Measurements from ENCODE around the gene PLD1.

PLD1 gene

DNA sequence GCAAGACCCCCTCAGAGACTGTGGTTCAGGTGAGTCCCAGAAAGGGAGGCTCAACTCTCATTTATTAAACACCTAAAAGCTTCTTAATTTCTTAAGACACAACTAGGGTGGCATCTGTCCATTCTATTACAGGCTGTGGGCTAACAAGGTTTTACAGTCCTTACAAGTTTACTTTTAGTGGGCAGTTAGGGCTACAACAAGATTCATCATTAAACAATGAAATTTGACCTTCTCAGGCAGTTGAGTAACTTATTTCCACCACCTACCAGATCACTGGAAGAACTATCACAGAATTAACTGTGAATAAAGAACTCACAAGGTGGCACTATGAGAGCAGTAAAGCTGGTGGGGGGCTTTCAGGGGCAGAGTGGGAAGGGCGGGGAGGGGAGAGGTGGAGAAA lies 132.6 kb downstream of the PLD1 start:
- no peak overlapping the region for H3K4me3 ChIP-seq (ENCODE audit: low read depth, low read length)
- TF ChIP-seq CTCF (IDR thresholded peaks at IDR 0.05; ENCODE audit: low read depth, low read length) (no peak), MYC (IDR thresholded peaks at IDR 0.05; ENCODE audit: low read depth, low read length) (no peak), POLR2A (IDR thresholded peaks at IDR 0.05; ENCODE audit: extremely low read depth, insufficient read length) (no peak), MAX (IDR thresholded peaks at IDR 0.05; ENCODE audit: low read depth, low read length) (no peak)
- no peak for DNase-seq (ENCODE audit: low read depth)

DNA sequence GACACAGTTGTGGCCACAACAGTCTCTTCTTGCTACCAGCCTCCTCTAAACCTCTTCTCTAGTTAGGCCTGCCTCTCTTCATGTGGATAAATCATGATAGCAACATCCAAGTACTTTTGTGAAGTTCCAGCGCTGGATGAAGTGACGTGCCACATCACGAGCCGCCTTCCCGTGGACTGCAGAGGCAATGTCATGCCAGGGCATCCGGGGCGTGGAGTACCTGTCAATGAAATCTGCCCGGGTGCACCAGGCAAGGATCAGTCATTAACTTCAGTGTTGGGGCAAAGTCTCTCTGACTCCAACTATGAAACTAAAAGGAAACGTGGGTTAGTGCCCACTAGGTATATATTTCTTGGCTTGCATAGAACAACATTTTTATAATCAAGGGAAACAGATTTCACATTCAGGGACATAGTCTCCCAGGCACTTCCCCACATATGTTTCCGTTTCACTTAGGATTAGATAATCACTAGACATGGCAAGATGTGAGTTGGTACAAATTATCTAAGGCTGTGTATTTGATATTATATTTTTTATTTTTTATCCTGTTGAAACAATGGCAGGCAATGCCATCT lies 133.6 kb downstream of the PLD1 start:
- DNase-seq (ENCODE audit: low read depth), result no peak
- H3K4me3 ChIP-seq (ENCODE audit: low read depth, low read length), result no peak overlapping the region
- TF ChIP-seq CTCF (IDR thresholded peaks at IDR 0.05; ENCODE audit: low read depth, low read length), result no peak
- TF ChIP-seq MAX (IDR thresholded peaks at IDR 0.05; ENCODE audit: low read depth, low read length), result no peak
- TF ChIP-seq MYC (IDR thresholded peaks at IDR 0.05; ENCODE audit: low read depth, low read length), result no peak

GRCh38 chr3:171673951-171674350 lies 136.3 kb downstream of the PLD1 start:
- DNase-seq (ENCODE audit: low read depth), result no peak
- TF ChIP-seq CTCF (IDR thresholded peaks at IDR 0.05; ENCODE audit: low read depth, low read length) (no peak), MAX (IDR thresholded peaks at IDR 0.05; ENCODE audit: low read depth, low read length) (no peak), POLR2A (IDR thresholded peaks at IDR 0.05; ENCODE audit: extremely low read depth, insufficient read length) (no peak), MYC (IDR thresholded peaks at IDR 0.05; ENCODE audit: low read depth, low read length) (no peak)
- no peak overlapping the region for H3K4me3 ChIP-seq (ENCODE audit: low read depth, low read length)

GRCh38 chr3:171672538-171672937 lies 137.7 kb downstream of the PLD1 start:
- no peak for DNase-seq (ENCODE audit: low read depth)
- no peak overlapping the region for H3K4me3 ChIP-seq (ENCODE audit: low read depth, low read length)
- TF ChIP-seq CTCF (IDR thresholded peaks at IDR 0.05; ENCODE audit: low read depth, low read length) (no peak), MYC (IDR thresholded peaks at IDR 0.05; ENCODE audit: low read depth, low read length) (no peak), MAX (IDR thresholded peaks at IDR 0.05; ENCODE audit: low read depth, low read length) (no peak), POLR2A (IDR thresholded peaks at IDR 0.05; ENCODE audit: extremely low read depth, insufficient read length) (no peak)

DNA sequence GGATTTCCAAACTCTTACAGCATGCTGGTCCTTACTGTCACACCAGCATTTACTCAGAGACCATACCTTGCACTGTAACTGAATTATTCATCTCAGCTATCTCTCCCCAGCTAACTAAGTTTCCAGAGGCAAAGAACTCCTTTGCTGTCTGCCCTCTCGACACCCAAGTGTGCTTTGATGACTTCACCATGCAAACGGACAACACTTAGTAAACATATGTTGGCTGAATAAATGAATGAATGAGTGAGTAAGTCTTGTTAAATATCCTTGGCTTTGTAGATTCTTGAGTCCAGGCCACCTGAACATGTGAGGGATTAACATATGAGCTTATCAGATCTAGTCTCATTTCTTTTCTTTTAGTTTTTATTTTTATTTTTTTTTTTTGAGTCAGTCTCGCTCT lies 138.2 kb downstream of the PLD1 start:
- no peak overlapping the region for H3K4me3 ChIP-seq (ENCODE audit: low read depth, low read length)
- TF ChIP-seq POLR2A (IDR thresholded peaks at IDR 0.05; ENCODE audit: extremely low read depth, insufficient read length) (no peak), MAX (IDR thresholded peaks at IDR 0.05; ENCODE audit: low read depth, low read length) (no peak), CTCF (IDR thresholded peaks at IDR 0.05; ENCODE audit: low read depth, low read length) (no peak), MYC (IDR thresholded peaks at IDR 0.05; ENCODE audit: low read depth, low read length) (no peak)

DNA sequence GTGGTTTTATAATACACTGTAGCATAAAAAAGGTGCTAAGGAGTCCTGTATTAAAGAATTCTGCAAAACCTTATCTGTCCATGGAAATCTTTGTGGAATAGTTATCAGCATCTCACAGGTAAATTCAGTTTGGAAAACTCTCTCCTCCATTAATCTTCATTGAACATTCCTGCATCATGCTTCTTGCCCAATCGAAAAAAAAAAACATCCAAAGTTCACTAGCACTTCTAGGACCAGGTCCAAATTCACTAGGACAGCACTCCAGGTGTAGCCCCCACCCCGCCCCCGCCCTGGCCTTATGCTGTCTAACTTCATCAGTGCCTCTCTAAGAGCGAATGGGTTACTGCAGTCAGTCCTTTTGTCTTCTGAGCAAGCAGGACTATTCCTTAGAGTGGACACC lies 138.6 kb downstream of the PLD1 start:
- no peak for TF ChIP-seq MYC (IDR thresholded peaks at IDR 0.05; ENCODE audit: low read depth, low read length)
- no peak for TF ChIP-seq POLR2A (IDR thresholded peaks at IDR 0.05; ENCODE audit: extremely low read depth, insufficient read length)
- TF ChIP-seq MAX (IDR thresholded peaks at IDR 0.05; ENCODE audit: low read depth, low read length), result no peak
- no peak for TF ChIP-seq CTCF (IDR thresholded peaks at IDR 0.05; ENCODE audit: low read depth, low read length)
- DNase-seq (ENCODE audit: low read depth), result no peak
- H3K4me3 ChIP-seq (ENCODE audit: low read depth, low read length), result no peak overlapping the region

More for the DNA sequence above, 138.2 kb downstream of the PLD1 start:
- no peak for DNase-seq (ENCODE audit: low read depth)

Data from NB4 (cell line).